HEK293 (cell line): ENCODE measurements around the gene C2.

Experiments used
- CTCF ChIA-PET: fragments of 350-600 bp; formaldehyde crosslinking; extraction: SDS; loops from one replicate; lab custom pipeline; 2021; ENCODE audit warnings: antibody characterized with exemption; lab: Yijun Ruan, JAX
- POLR2A ChIA-PET: fragments of 300-600 bp; formaldehyde crosslinking; extraction: SDS; loops from one replicate; lab custom pipeline; 2020; ENCODE audit warnings: antibody characterized with exemption, inconsistent platforms; lab: Yijun Ruan, JAX
- H3K27ac ChIP-seq: fragments of 200-500 bp; sonication (Bioruptor generic); 2 replicates; pipeline ENCODE4 v1.5.1; 2014; ENCODE audit warnings: low read depth, low read length, control low read depth, inconsistent platforms; ENCODE audit errors: extremely low read depth
- H3K36me3 ChIP-seq, 2 experiments: fragments of 200-500 bp in 1 of 2; sonication (Bioruptor generic) in 1 of 2; 1 replicate in 1 of 2; 2 replicates in 1 of 2; pipeline ENCODE4 v1.5.1; 2014 to 2017; ENCODE audit warnings: inconsistent platforms in 2 of 2, low read length in 2 of 2; ENCODE audit not compliant: control insufficient read depth in 2 of 2, insufficient read depth in 1 of 2
- H3K4me1 ChIP-seq: fragments of 200-500 bp; sonication (Bioruptor generic); 2 replicates; pipeline ENCODE4 v1.5.1; 2014; ENCODE audit warnings: mild to moderate bottlenecking, low read length, inconsistent platforms; ENCODE audit not compliant: control insufficient read depth, insufficient read depth
- H3K4me3 ChIP-seq: 2 replicates; pipeline ENCODE4 v1.5.1; 2011; ENCODE audit warnings: low read depth, mild to moderate bottlenecking, control low read depth, low read length, moderate library complexity
- H3K9me3 ChIP-seq: fragments of 200-500 bp; sonication (Bioruptor generic); 2 replicates; pipeline ENCODE4 v1.5.1; 2014; ENCODE audit warnings: low read depth, low read length, inconsistent platforms; ENCODE audit not compliant: control insufficient read depth, insufficient read depth
- GLI2 ChIP-seq: fragments of 450-650 bp; formaldehyde crosslinking; IDR thresholded peaks from 2 replicates; pipeline ENCODE4; 2017; ENCODE audit warnings: missing biosample characterization, missing genetic modification characterization, low read depth, borderline replicate concordance
- INSM2 ChIP-seq: fragments of 450-650 bp; formaldehyde crosslinking; IDR thresholded peaks from 2 replicates; pipeline ENCODE4 v1.5.1; 2016; ENCODE audit warnings: missing biosample characterization, missing genetic modification characterization
- KLF10 ChIP-seq: fragments of 450-650 bp; IDR thresholded peaks from 2 replicates; pipeline ENCODE4 v1.5.1; 2018; ENCODE audit warnings: missing biosample characterization, mild to moderate bottlenecking, missing genetic modification characterization
- MYNN ChIP-seq: fragments of 450-650 bp; formaldehyde crosslinking; IDR thresholded peaks from 2 replicates; pipeline ENCODE4 v1.5.1; 2016; ENCODE audit warnings: missing biosample characterization, missing genetic modification characterization, borderline replicate concordance
- SALL2 ChIP-seq: fragments of 450-650 bp; formaldehyde crosslinking; IDR thresholded peaks from 2 replicates; pipeline ENCODE4 v1.5.0; 2017; ENCODE audit warnings: missing biosample characterization, mild to moderate bottlenecking, missing genetic modification characterization, borderline replicate concordance
- SP7 ChIP-seq: fragments of 450-650 bp; formaldehyde crosslinking; IDR thresholded peaks from 2 replicates; pipeline ENCODE4 v1.5.1; 2016; ENCODE audit warnings: missing biosample characterization, missing genetic modification characterization
- TRIM28 ChIP-seq: IDR thresholded peaks from 2 replicates; pipeline ENCODE4 v1.6.1; 2011; ENCODE audit warnings: low read length, control low read depth, borderline replicate concordance
- ZBTB6 ChIP-seq: fragments of 450-650 bp; formaldehyde crosslinking; IDR thresholded peaks from 2 replicates; pipeline ENCODE4 v1.5.1; 2017; ENCODE audit warnings: missing biosample characterization, missing genetic modification characterization
- ZEB2 ChIP-seq: fragments of 450-650 bp; formaldehyde crosslinking; IDR thresholded peaks from 2 replicates; pipeline ENCODE4 v1.5.1; 2016; ENCODE audit warnings: missing biosample characterization, missing genetic modification characterization
- ZFP69B ChIP-seq: fragments of 450-650 bp; formaldehyde crosslinking; IDR thresholded peaks from 2 replicates; pipeline ENCODE4 v1.5.1; 2016; ENCODE audit warnings: missing biosample characterization, missing genetic modification characterization
- ZNF2 ChIP-seq: fragments of 450-650 bp; formaldehyde crosslinking; IDR thresholded peaks from 2 replicates; pipeline ENCODE4 v1.5.1; 2016; ENCODE audit warnings: missing biosample characterization, missing genetic modification characterization
- ZNF214 ChIP-seq: fragments of 450-650 bp; formaldehyde crosslinking; IDR thresholded peaks from 2 replicates; pipeline ENCODE4 v1.5.1; 2017; ENCODE audit warnings: missing biosample characterization, mild to moderate bottlenecking, missing genetic modification characterization, borderline replicate concordance
- ZNF266 ChIP-seq: fragments of 450-650 bp; formaldehyde crosslinking; IDR thresholded peaks from 2 replicates; pipeline ENCODE4 v1.5.1; 2016; ENCODE audit warnings: missing biosample characterization, missing genetic modification characterization, low read depth
- ZNF274 ChIP-seq, 2 experiments: fragments of 200-500 bp in 1 of 2; fragments of 450-650 bp in 1 of 2; sonication (Bioruptor generic) in 1 of 2; formaldehyde crosslinking in 1 of 2; IDR thresholded peaks; 2 replicates each; pipeline versions ENCODE4 v1.5.1 to v1.6.1; 2014 to 2016; ENCODE audit warnings: borderline replicate concordance in 1 of 2, inconsistent platforms in 1 of 2, low read length in 1 of 2, missing biosample characterization in 1 of 2, missing genetic modification characterization in 1 of 2
- ZNF292 ChIP-seq: fragments of 450-650 bp; formaldehyde crosslinking; IDR thresholded peaks from 2 replicates; pipeline ENCODE4 v1.5.1; 2016; ENCODE audit warnings: low read depth, missing biosample characterization, missing genetic modification characterization, borderline replicate concordance
- ZNF37A ChIP-seq: fragments of 450-650 bp; IDR thresholded peaks from 2 replicates; pipeline ENCODE4 v1.5.1; 2018; ENCODE audit warnings: missing biosample characterization, missing genetic modification characterization
- ZNF660 ChIP-seq: fragments of 450-650 bp; IDR thresholded peaks from 2 replicates; pipeline ENCODE4 v1.5.1; 2018; ENCODE audit warnings: missing biosample characterization, mild to moderate bottlenecking, missing genetic modification characterization
- ZNF843 ChIP-seq: fragments of 450-650 bp; formaldehyde crosslinking; IDR thresholded peaks from 2 replicates; pipeline ENCODE4 v1.5.1; 2016; ENCODE audit warnings: missing biosample characterization, missing genetic modification characterization
- ZXDB ChIP-seq: fragments of 450-650 bp; formaldehyde crosslinking; IDR thresholded peaks from 2 replicates; pipeline ENCODE4 v1.5.1; 2016; ENCODE audit warnings: missing biosample characterization, missing genetic modification characterization
- TF ChIP-seq, protein P1 (sequence below): fragments of 450-650 bp; formaldehyde crosslinking; IDR thresholded peaks from 2 replicates; pipeline ENCODE4 v1.5.1; 2016; ENCODE audit warnings: missing biosample characterization, missing genetic modification characterization
- TF ChIP-seq, protein P2 (sequence below): fragments of 450-650 bp; formaldehyde crosslinking; IDR thresholded peaks from 2 replicates; pipeline ENCODE4 v1.5.1; 2016; ENCODE audit warnings: missing biosample characterization, missing genetic modification characterization

Gene C2

GRCh38 chr6:31958741-31959739 lies 31.5 kb downstream of the C2 start, which contains the start of the genes NELFE and SKIC2 (continued):
- TF ChIP-seq, protein P1, sequence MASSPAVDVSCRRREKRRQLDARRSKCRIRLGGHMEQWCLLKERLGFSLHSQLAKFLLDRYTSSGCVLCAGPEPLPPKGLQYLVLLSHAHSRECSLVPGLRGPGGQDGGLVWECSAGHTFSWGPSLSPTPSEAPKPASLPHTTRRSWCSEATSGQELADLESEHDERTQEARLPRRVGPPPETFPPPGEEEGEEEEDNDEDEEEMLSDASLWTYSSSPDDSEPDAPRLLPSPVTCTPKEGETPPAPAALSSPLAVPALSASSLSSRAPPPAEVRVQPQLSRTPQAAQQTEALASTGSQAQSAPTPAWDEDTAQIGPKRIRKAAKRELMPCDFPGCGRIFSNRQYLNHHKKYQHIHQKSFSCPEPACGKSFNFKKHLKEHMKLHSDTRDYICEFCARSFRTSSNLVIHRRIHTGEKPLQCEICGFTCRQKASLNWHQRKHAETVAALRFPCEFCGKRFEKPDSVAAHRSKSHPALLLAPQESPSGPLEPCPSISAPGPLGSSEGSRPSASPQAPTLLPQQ (tag by site-specific recombination), result peak; percentile 96
- TF ChIP-seq ZEB2 (tag by site-specific recombination) (peak; percentile 96), GLI2 (no peak; the same call in 1 of the 2 replicates), SP7 (tag by site-specific recombination) (peak; percentile 64), SALL2 (no peak), ZNF2 (tag by site-specific recombination) (peak; percentile 96), ZNF292 (no peak), INSM2 (tag by site-specific recombination) (peak; percentile 78), KLF10 (peak; percentile 76; the same call in 1 of the 2 replicates)
- TF ChIP-seq, protein P2, sequence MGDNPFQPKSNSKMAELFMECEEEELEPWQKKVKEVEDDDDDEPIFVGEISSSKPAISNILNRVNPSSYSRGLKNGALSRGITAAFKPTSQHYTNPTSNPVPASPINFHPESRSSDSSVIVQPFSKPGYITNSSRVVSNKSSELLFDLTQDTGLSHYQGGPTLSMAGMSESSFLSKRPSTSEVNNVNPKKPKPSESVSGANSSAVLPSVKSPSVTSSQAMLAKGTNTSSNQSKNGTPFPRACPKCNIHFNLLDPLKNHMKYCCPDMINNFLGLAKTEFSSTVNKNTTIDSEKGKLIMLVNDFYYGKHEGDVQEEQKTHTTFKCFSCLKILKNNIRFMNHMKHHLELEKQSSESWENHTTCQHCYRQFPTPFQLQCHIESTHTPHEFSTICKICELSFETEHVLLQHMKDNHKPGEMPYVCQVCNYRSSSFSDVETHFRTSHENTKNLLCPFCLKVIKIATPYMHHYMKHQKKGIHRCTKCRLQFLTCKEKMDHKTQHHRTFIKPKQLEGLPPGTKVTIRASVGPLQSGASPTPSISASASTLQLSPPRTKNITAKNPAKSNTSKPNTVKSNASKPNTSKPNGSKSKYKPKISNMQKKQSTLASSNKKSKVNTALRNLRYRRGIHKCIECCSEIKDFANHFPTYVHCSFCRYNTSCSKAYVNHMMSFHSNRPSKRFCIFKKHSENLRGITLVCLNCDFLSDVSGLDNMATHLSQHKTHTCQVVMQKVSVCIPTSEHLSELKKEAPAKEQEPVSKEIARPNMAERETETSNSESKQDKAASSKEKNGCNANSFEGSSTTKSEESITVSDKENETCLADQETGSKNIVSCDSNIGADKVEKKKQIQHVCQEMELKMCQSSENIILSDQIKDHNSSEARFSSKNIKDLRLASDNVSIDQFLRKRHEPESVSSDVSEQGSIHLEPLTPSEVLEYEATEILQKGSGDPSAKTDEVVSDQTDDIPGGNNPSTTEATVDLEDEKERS (tag by site-specific recombination), result no peak

- CTCF ChIA-PET, result interaction anchor here (0.9 to 2.0 kb wide), 3 partner anchors 9 to 72 kb away, joined by 3 to 13 read pairs (median 5); partner anchors contain the start of gene DXO
- Histone ChIP-seq H3K4me1 (no peaks in the 10 kb centered on the region; the same call in 1 of the 2 replicates), H3K36me3 (peaks cover 10 to 77% of the 10 kb centered on the region in 2 experiments), H3K4me3 (no peak overlapping the region), H3K27ac (no peak overlapping the region)
- POLR2A ChIA-PET, result interaction anchor here (1.1 to 1.7 kb wide), 3 partner anchors 8 to 63 kb away, joined by 3 to 8 read pairs (median 4); partner anchors contain the start of gene DXO
- TF ChIP-seq MYNN (tag by site-specific recombination) (no peak), ZNF843 (tag by site-specific recombination) (no peak), ZNF660 (no peak), ZFP69B (tag by site-specific recombination) (no peak), ZBTB6 (tag by site-specific recombination) (no peak), ZNF266 (tag by site-specific recombination) (no peak), ZNF37A (no peak), TRIM28 (no peak), ZNF274 (IDR thresholded peaks at IDR 0.05; ENCODE audit: low read length) (no peak), ZNF274 (tag by site-specific recombination; IDR thresholded peaks at IDR 0.05; ENCODE audit: borderline replicate concordance) (no peak), ZXDB (tag by site-specific recombination) (no peak), ZNF214 (tag by site-specific recombination) (no peak)
- TF ChIP-seq, all 188 proteins: peak for 0
- H3K9me3 ChIP-seq, result no peaks in the 10 kb centered on the region
Observed at GRCh38 chr6:31961616-31962015, 34.1 kb downstream of the C2 start.
